Ascending aorta (tissue), 2 donors: ENCODE measurements around the gene DOCK3. TPM values are rescaled to one million over a fixed set of nuclear protein-coding genes. Genes with fewer than 3 reads are reported as not detected.
A peak's percentile ranks its signal among the peaks of the same experiment; 100 is the strongest.

Experiments
- DNase-seq, 2 donors: peaks; one replicate each; pipeline ENCODE4 v3.0.0-alpha.2; 2019; ENCODE audit warnings: low spot score in 2 of 2
- H3K27ac ChIP-seq, 2 donors: fragments of 200-600 bp; sonication (generic); one replicate each; pipeline ENCODE4 v1.5.1; 2016 to 2017; ENCODE audit warnings: mild to moderate bottlenecking in 1 of 2
- H3K27me3 ChIP-seq: fragments of 200-600 bp; sonication (generic); one replicate; pipeline ENCODE4 v1.5.1; 2017
- H3K36me3 ChIP-seq, 2 donors: fragments of 200-600 bp; sonication (generic); one replicate each; pipeline ENCODE4 v1.5.1; 2016
- H3K4me1 ChIP-seq, 2 donors: fragments of 200-600 bp; sonication (generic); one replicate each; pipeline ENCODE4 v1.5.1; 2016 to 2017; ENCODE audit warnings: mild to moderate bottlenecking in 1 of 2
- H3K4me3 ChIP-seq, 2 donors: fragments of 200-600 bp; sonication (generic); one replicate each; pipeline ENCODE4 v1.5.1; 2016 to 2017; ENCODE audit warnings: mild to moderate bottlenecking in 1 of 2
- H3K9me3 ChIP-seq, 2 donors: fragments of 200-600 bp; sonication (generic); one replicate each; pipeline ENCODE4 v1.5.1; 2016
- CTCF ChIP-seq, 3 experiments: fragments of 200-600 bp in 2 of 3; fragments of 450-650 bp in 1 of 3; sonication (generic) in 2 of 3; IDR thresholded peaks; one replicate each; pipeline ENCODE4 v1.5.1; 2016 to 2019; ENCODE audit warnings: antibody characterized with exemption in 3 of 3, mild to moderate bottlenecking in 1 of 3, moderate library complexity in 1 of 3
- intact Hi-C: fragments of 100-400 bp; cut with DNase I; formaldehyde crosslinking; loops from one replicate; pipeline ENCODE4 v1.15.1; 2023
- total RNA-seq: library from RNA; depleted of rRNA; stranded (reverse); fragments of >200 nt; gene quantifications from one replicate; pipeline ENCODE4 v1.1.0, GENCODE V29; 2016

Gene DOCK3
- total RNA-seq, 1 donor from 2014 or later = 3.9 TPM

GRCh38 chr3:51389423-51390183 lies 714.9 kb downstream of the DOCK3 start:
- intact Hi-C loops = loop anchor here (1.0 to 10.0 kb wide), 2 partner anchors 110 to 555 kb away; partner anchors contain the start of genes PARP3 and RRP9
- H3K9me3 ChIP-seq = no peaks in the 10 kb centered on the region
- peaks cover 19 to 57% of the 10 kb centered on the region in 2 donors for H3K4me1 ChIP-seq
- H3K27ac ChIP-seq = peak overlapping the region in 1 of 2 donors; percentile 11
- peak in 1 of 2 donors; percentile 72 for DNase-seq
- H3K27me3 ChIP-seq = no peaks in the 10 kb centered on the region
- no peak overlapping the region for H3K4me3 ChIP-seq
- peak; percentile 24 to 71 (median 52) for TF ChIP-seq CTCF (IDR thresholded peaks at IDR 0.05)
- H3K36me3 ChIP-seq = peaks cover 27 to 44% of the 10 kb centered on the region in 2 donors

GRCh38 chr3:51390246-51391074 lies 715.7 kb downstream of the DOCK3 start:
- peak overlapping the region; percentile 20 to 86 for H3K4me3 ChIP-seq
- intact Hi-C loops = loop anchor here (1.0 kb wide), 2 partner anchors 109 to 774 kb away; no protein-coding TSS in a partner anchor
- peaks cover 19 to 58% of the 10 kb centered on the region in 2 donors for H3K4me1 ChIP-seq
- no peaks in the 10 kb centered on the region for H3K9me3 ChIP-seq
- H3K27ac ChIP-seq = peak overlapping the region; percentile 54 to 73
- H3K27me3 ChIP-seq = no peaks in the 10 kb centered on the region
- peaks cover 36 to 52% of the 10 kb centered on the region in 2 donors for H3K36me3 ChIP-seq
- peak in 1 of 2 donors; percentile 58 for DNase-seq
- TF ChIP-seq CTCF (IDR thresholded peaks at IDR 0.05) = no peak

- peak within 1 kb of the TSS; percentile 86 to 90 for H3K4me3 ChIP-seq
- no peaks in the 10 kb centered on the region for H3K9me3 ChIP-seq
- H3K4me1 ChIP-seq = peaks cover 18 to 58% of the 10 kb centered on the region in 2 donors
- H3K36me3 ChIP-seq = peaks cover 39 to 59% of the 10 kb centered on the region in 2 donors
- peak; percentile 88 to 98 for DNase-seq
- no peaks in the 10 kb centered on the region for H3K27me3 ChIP-seq
- peak; percentile 88 to 90 (median 88) for TF ChIP-seq CTCF (IDR thresholded peaks at IDR 0.05)
- H3K27ac ChIP-seq = peak within 1 kb of the TSS; percentile 81 to 89
- intact Hi-C loops = loop anchor here (1.0 kb wide), 1 partner anchor 775 kb away; no protein-coding TSS in a partner anchor
Measured at GRCh38 chr3:51391075-51391565, 716.4 kb downstream of the DOCK3 start, which contains the start of gene RBM15B. Gene RBM15B (plus strand): TSS chr3:51391285. CDS start chr3:51391400, 115 bp downstream.

- peak overlapping the region; percentile 86 to 90 for H3K4me3 ChIP-seq
- H3K36me3 ChIP-seq = peaks cover 46 to 65% of the 10 kb centered on the region in 2 donors
- peaks cover 14 to 53% of the 10 kb centered on the region in 2 donors for H3K4me1 ChIP-seq
- H3K9me3 ChIP-seq = no peaks in the 10 kb centered on the region
- no peak for DNase-seq
- intact Hi-C loops = loop anchor here (1.0 kb wide), 1 partner anchor 775 kb away; no protein-coding TSS in a partner anchor
- peak overlapping the region; percentile 81 to 89 for H3K27ac ChIP-seq
- TF ChIP-seq CTCF (IDR thresholded peaks at IDR 0.05) = no peak
- no peaks in the 10 kb centered on the region for H3K27me3 ChIP-seq
Measured at GRCh38 chr3:51391566-51392354, 717.0 kb downstream of the DOCK3 start.
